WTC11 (cell line): ENCODE results near the gene PRPF40B. TPM values are rescaled to one million over a fixed set of nuclear protein-coding genes. Genes with fewer than 3 reads are reported as not detected.
"Not testable (repeated sequence)": the region's sequence is repeated elsewhere in the genome, so short reads cannot be mapped to it uniquely, and the experiment has no call there.

Experiments used
- ATAC-seq: fragments of 200-7000 bp; cut with Tn5 transposase; 2 replicates; pipeline ENCODE4 v1.10.0; 2021; ENCODE audit warnings: mild to moderate bottlenecking, moderate library complexity
- CTCF ChIA-PET: fragments of 300-600 bp; sonication (Branson Sonifier 250); formaldehyde crosslinking; loops from one replicate; lab custom pipeline; 2021; ENCODE audit warnings: antibody characterized with exemption; lab: Charles Lee
- POLR2A ChIA-PET: fragments of 350-600 bp; sonication (Branson Sonifier 250); formaldehyde crosslinking; loops from one replicate; lab custom pipeline; 2021; ENCODE audit warnings: antibody characterized with exemption; lab: Charles Lee
- DNase-seq: peaks from one replicate; pipeline ENCODE4 v3.0.0; 2021; ENCODE audit warnings: low spot score
- H3K27ac Mint-ChIP-seq: 2 replicates; pipeline ENCODE4 v1.8.0; 2021; ENCODE audit warnings: mixed read lengths
- H3K27me3 Mint-ChIP-seq: 2 replicates; pipeline ENCODE4 v1.8.0; 2021; ENCODE audit warnings: low read depth, mild to moderate bottlenecking, moderate library complexity, mixed read lengths
- H3K36me3 Mint-ChIP-seq: 2 replicates; pipeline ENCODE4 v1.8.0; 2021; ENCODE audit warnings: mixed read lengths
- H3K4me1 Mint-ChIP-seq: 2 replicates; pipeline ENCODE4 v1.8.0; 2022; ENCODE audit warnings: mixed read lengths
- H3K4me3 Mint-ChIP-seq: 2 replicates; pipeline ENCODE4 v1.8.0; 2021; ENCODE audit warnings: mild to moderate bottlenecking, moderate library complexity, mixed read lengths
- H3K9me3 Mint-ChIP-seq: 2 replicates; pipeline ENCODE4 v1.8.0; 2021; ENCODE audit warnings: mixed read lengths
- ELF4 ChIP-seq: sonication (generic); formaldehyde crosslinking; IDR thresholded peaks from 2 replicates; pipeline ENCODE4 v1.8.1; 2022; ENCODE audit warnings: low read depth, mild to moderate bottlenecking, moderate library complexity, missing genetic modification reagents
- GTF2I ChIP-seq: fragments of 250-450 bp; sonication (Bioruptor Pico); conservative IDR thresholded peaks from 2 replicates; pipeline ENCODE4 v1.4.0; 2021; ENCODE audit warnings: mild to moderate bottlenecking
- JUN ChIP-seq: sonication (generic); formaldehyde crosslinking; IDR thresholded peaks from 2 replicates; pipeline ENCODE4 v1.8.0; 2023; ENCODE audit warnings: mild to moderate bottlenecking, missing genetic modification reagents
- MXD4 ChIP-seq: fragments of 250-450 bp; sonication (Bioruptor Pico); IDR thresholded peaks from 2 replicates; pipeline ENCODE4 v1.8.0; 2021; ENCODE audit warnings: mild to moderate bottlenecking, moderate library complexity, borderline replicate concordance
- PRDM15 ChIP-seq: sonication (generic); formaldehyde crosslinking; IDR thresholded peaks from 2 replicates; pipeline ENCODE4 v1.8.0; 2022; ENCODE audit warnings: missing genetic modification reagents
- PREB ChIP-seq: sonication (generic); formaldehyde crosslinking; IDR thresholded peaks from 2 replicates; pipeline ENCODE4 v1.8.1; 2022; ENCODE audit warnings: mild to moderate bottlenecking, missing genetic modification reagents, moderate library complexity, borderline replicate concordance
- SOX15 ChIP-seq: fragments of 250-450 bp; sonication (Bioruptor Pico); IDR thresholded peaks from 2 replicates; pipeline ENCODE4 v1.9.0; 2021; ENCODE audit warnings: mild to moderate bottlenecking
- SP1 ChIP-seq: sonication (generic); formaldehyde crosslinking; conservative IDR thresholded peaks from 2 replicates; pipeline ENCODE4 v1.8.1; 2022; ENCODE audit warnings: missing genetic modification reagents
- TEAD4 ChIP-seq: sonication (generic); formaldehyde crosslinking; IDR thresholded peaks from 2 replicates; pipeline ENCODE4 v1.8.0; 2022; ENCODE audit warnings: mild to moderate bottlenecking, missing genetic modification reagents
- TP53 ChIP-seq: sonication (generic); formaldehyde crosslinking; IDR thresholded peaks from 2 replicates; pipeline ENCODE4 v1.8.1; 2023; ENCODE audit warnings: mild to moderate bottlenecking, missing genetic modification reagents
- ZNF138 ChIP-seq: sonication (generic); formaldehyde crosslinking; conservative IDR thresholded peaks from 2 replicates; pipeline ENCODE4 v1.8.1; 2022; ENCODE audit warnings: mild to moderate bottlenecking, moderate library complexity, missing genetic modification reagents
- ZNF219 ChIP-seq: sonication (generic); formaldehyde crosslinking; IDR thresholded peaks from 2 replicates; pipeline ENCODE4 v1.8.0; 2023; ENCODE audit warnings: missing genetic modification reagents, mild to moderate bottlenecking, borderline replicate concordance
- ZNF317 ChIP-seq: sonication (generic); formaldehyde crosslinking; IDR thresholded peaks from 2 replicates; pipeline ENCODE4 v1.8.1; 2023; ENCODE audit warnings: low read depth, mild to moderate bottlenecking, moderate library complexity, missing genetic modification reagents, borderline replicate concordance
- ZNF671 ChIP-seq: fragments of 250-450 bp; sonication (Bioruptor Pico); IDR thresholded peaks from 2 replicates; pipeline ENCODE4 v1.8.0; 2021; ENCODE audit warnings: mild to moderate bottlenecking
- total RNA-seq: library from RNA; stranded (reverse); gene quantifications from 3 replicates; pipeline ENCODE4 v1.2.3, GENCODE V29; 2021
- TF ChIP-seq, protein P1 (sequence below): sonication (generic); formaldehyde crosslinking; IDR thresholded peaks from 2 replicates; pipeline ENCODE4 v1.8.1; 2023; ENCODE audit warnings: mild to moderate bottlenecking, missing genetic modification reagents, borderline replicate concordance
- TF ChIP-seq, protein P2 (sequence below): fragments of 250-450 bp; sonication (Bioruptor Pico); IDR thresholded peaks from 2 replicates; pipeline ENCODE4 v1.9.0; 2021; ENCODE audit warnings: mild to moderate bottlenecking, borderline replicate concordance

The PRPF40B gene
- total RNA-seq, 1 experiment from 2014 or later: 46.0 TPM

GRCh38 chr12:49609059-49609874 is 14.1 kb upstream of the PRPF40B start (continued):
- TF ChIP-seq, protein P1, sequence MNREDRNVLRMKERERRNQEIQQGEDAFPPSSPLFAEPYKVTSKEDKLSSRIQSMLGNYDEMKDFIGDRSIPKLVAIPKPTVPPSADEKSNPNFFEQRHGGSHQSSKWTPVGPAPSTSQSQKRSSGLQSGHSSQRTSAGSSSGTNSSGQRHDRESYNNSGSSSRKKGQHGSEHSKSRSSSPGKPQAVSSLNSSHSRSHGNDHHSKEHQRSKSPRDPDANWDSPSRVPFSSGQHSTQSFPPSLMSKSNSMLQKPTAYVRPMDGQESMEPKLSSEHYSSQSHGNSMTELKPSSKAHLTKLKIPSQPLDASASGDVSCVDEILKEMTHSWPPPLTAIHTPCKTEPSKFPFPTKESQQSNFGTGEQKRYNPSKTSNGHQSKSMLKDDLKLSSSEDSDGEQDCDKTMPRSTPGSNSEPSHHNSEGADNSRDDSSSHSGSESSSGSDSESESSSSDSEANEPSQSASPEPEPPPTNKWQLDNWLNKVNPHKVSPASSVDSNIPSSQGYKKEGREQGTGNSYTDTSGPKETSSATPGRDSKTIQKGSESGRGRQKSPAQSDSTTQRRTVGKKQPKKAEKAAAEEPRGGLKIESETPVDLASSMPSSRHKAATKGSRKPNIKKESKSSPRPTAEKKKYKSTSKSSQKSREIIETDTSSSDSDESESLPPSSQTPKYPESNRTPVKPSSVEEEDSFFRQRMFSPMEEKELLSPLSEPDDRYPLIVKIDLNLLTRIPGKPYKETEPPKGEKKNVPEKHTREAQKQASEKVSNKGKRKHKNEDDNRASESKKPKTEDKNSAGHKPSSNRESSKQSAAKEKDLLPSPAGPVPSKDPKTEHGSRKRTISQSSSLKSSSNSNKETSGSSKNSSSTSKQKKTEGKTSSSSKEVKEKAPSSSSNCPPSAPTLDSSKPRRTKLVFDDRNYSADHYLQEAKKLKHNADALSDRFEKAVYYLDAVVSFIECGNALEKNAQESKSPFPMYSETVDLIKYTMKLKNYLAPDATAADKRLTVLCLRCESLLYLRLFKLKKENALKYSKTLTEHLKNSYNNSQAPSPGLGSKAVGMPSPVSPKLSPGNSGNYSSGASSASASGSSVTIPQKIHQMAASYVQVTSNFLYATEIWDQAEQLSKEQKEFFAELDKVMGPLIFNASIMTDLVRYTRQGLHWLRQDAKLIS (CRISPR knock-in tag): no peak
- TF ChIP-seq PRDM15 (CRISPR knock-in tag): no peak
- no peak for TF ChIP-seq TP53
- no peak for TF ChIP-seq GTF2I (CRISPR knock-in tag)
- TF ChIP-seq MXD4 (CRISPR knock-in tag): no peak
- no peak for TF ChIP-seq SP1

DNA sequence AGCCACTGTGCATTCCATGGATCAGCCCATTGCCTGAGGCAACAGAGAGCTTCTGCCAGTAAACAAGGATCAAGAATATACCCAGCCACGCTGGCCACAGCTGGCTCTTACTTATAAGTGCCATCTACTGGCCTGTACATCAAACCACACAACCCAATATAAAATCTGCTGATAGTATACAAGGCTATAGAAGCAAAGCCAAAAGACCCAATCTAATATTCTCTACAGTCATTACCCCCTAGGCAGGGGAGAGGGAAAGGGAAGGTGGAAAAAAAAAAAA is 13.5 kb upstream of the PRPF40B start:
- Mint-ChIP-seq H3K9me3 (peaks cover 3% of the 10 kb centered on the region; the same call in 1 of the 2 replicates), H3K36me3 (no peaks in the 10 kb centered on the region), H3K27ac (no peak overlapping the region), H3K4me3 (no peak overlapping the region), H3K4me1 (0 out of 2 replicates have a peak, but pooled peaks cover 2% of the 10 kb centered on the region), H3K27me3 (peaks cover 17% of the 10 kb centered on the region)
- POLR2A ChIA-PET: no interaction called here
- ATAC-seq (no peak; the same call in 1 of the 2 replicates), DNase-seq (no peak)
- CTCF ChIA-PET: interaction anchor here (0.7 to 1.9 kb wide), 4 partner anchors 13 to 54 kb away, joined by 3 to 11 read pairs (median 6); partner anchors contain the start of gene PRPF40B
- TF ChIP-seq ELF4 (no peak), ZNF671 (CRISPR knock-in tag) (no peak), SP1 (no peak), JUN (CRISPR knock-in tag) (no peak), PREB (no peak), ZNF219 (CRISPR knock-in tag) (no peak), PRDM15 (CRISPR knock-in tag) (no peak), TEAD4 (CRISPR knock-in tag) (no peak), ZNF138 (no peak), SOX15 (no peak), ZNF317 (CRISPR knock-in tag) (no peak)
- TF ChIP-seq, protein P2, sequence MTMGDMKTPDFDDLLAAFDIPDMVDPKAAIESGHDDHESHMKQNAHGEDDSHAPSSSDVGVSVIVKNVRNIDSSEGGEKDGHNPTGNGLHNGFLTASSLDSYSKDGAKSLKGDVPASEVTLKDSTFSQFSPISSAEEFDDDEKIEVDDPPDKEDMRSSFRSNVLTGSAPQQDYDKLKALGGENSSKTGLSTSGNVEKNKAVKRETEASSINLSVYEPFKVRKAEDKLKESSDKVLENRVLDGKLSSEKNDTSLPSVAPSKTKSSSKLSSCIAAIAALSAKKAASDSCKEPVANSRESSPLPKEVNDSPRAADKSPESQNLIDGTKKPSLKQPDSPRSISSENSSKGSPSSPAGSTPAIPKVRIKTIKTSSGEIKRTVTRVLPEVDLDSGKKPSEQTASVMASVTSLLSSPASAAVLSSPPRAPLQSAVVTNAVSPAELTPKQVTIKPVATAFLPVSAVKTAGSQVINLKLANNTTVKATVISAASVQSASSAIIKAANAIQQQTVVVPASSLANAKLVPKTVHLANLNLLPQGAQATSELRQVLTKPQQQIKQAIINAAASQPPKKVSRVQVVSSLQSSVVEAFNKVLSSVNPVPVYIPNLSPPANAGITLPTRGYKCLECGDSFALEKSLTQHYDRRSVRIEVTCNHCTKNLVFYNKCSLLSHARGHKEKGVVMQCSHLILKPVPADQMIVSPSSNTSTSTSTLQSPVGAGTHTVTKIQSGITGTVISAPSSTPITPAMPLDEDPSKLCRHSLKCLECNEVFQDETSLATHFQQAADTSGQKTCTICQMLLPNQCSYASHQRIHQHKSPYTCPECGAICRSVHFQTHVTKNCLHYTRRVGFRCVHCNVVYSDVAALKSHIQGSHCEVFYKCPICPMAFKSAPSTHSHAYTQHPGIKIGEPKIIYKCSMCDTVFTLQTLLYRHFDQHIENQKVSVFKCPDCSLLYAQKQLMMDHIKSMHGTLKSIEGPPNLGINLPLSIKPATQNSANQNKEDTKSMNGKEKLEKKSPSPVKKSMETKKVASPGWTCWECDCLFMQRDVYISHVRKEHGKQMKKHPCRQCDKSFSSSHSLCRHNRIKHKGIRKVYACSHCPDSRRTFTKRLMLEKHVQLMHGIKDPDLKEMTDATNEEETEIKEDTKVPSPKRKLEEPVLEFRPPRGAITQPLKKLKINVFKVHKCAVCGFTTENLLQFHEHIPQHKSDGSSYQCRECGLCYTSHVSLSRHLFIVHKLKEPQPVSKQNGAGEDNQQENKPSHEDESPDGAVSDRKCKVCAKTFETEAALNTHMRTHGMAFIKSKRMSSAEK (CRISPR knock-in tag): no peak

DNA sequence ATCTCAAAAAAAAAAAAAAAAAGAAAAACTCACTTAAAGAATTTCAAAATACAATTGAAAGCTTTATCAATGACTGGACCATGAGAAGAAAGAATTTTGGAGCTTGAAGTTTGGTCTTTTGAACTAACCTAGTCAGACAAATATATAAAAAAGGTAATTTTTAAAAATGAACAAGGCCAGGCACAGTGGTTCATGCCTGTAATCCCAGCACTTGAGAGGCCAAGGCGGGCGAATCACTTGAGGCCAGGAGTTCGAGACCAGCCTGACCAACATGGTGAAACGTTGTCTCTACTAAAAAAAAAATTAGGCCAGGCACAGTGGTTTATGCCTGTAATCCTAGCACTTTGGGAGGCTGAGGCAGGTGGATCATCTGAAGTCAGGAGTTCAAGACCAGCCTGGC is 12.6 kb upstream of the PRPF40B start:
- H3K4me3 Mint-ChIP-seq, ATAC-seq, H3K36me3 Mint-ChIP-seq, DNase-seq, H3K9me3 Mint-ChIP-seq, POLR2A ChIA-PET, H3K27ac Mint-ChIP-seq, H3K4me1 Mint-ChIP-seq: not testable (repeated sequence)
- peaks cover 17% of the 10 kb centered on the region for H3K27me3 Mint-ChIP-seq
- CTCF ChIA-PET: interaction anchor here (1.6 to 1.9 kb wide), 2 partner anchors 12 to 30 kb away, joined by 9 to 11 read pairs; partner anchors contain the start of gene PRPF40B
